Diencephalon (tissue), 1 donor: ENCODE results near the gene C11orf98. TPM values are rescaled to one million over a fixed set of nuclear protein-coding genes. Genes with fewer than 3 reads are reported as not detected.

ENCODE experiments used
- small RNA-seq: library from RNA; depleted of rRNA; stranded (forward); fragments of <200 nt; gene quantifications from one replicate; pipeline ENCODE3, GENCODE V24; 2014
- total RNA-seq: library from RNA; depleted of rRNA; stranded (reverse); fragments of >200 nt; gene quantifications from one replicate; pipeline ENCODE4 v1.2.3, GENCODE V29; 2014

C11orf98 gene
- total RNA-seq: 24.7 TPM

GRCh38 chr11:62665075-62665598, at the start of gene C11orf98, which contains the start of gene CSKMT:
C11orf98 (minus strand) TSS chr11:62665210; CDS start chr11:62665169, 41 bp downstream.
CSKMT (plus strand) TSS chr11:62665312; CDS start chr11:62665880, 568 bp downstream.

DNA sequence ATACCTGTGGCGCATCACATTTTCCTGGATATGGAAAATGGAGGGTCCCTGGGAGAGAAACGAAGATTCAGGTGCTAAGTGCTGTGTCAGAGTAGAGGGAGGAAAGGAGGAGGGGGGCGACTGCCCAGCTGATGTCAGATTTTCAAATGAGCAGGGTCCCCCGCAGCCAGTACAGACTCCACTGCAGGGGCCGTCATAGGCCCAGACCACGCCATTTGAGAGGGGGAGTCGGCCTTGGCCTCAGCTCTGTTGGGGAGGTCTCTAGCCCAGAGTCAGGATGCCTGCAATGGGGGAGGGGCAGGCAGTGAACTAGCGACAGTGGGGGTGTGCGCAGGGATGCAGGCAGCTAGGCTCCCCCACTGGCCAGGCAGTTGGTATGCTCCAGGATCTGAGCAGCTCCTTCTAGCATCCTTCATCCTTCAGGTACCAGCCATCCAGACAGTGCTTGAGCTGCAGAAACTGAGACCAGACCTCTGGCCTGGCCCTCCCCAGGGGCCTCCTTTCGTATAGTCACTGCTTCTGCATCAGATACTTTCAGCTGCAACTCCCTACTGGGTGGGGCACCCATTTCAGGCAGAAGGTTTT, 42.4 kb upstream of the C11orf98 start, which contains the start of the genes BSCL2 and GNG3:
Gene BSCL2 (minus strand): TSS at position 148 of the 585 bp plus-strand sequence. CDS start 229 bp downstream, outside the sequence.
Gene GNG3 (plus strand): TSS at position 400 of the 585 bp plus-strand sequence. CDS start 620 bp downstream, outside the sequence.

GRCh38 chr11:62689421-62690183, 24.6 kb upstream of the C11orf98 start, which contains the start of gene LRRN4CL:
LRRN4CL (minus strand) TSS chr11:62689530; CDS start chr11:62688508, 1,022 bp downstream.

DNA sequence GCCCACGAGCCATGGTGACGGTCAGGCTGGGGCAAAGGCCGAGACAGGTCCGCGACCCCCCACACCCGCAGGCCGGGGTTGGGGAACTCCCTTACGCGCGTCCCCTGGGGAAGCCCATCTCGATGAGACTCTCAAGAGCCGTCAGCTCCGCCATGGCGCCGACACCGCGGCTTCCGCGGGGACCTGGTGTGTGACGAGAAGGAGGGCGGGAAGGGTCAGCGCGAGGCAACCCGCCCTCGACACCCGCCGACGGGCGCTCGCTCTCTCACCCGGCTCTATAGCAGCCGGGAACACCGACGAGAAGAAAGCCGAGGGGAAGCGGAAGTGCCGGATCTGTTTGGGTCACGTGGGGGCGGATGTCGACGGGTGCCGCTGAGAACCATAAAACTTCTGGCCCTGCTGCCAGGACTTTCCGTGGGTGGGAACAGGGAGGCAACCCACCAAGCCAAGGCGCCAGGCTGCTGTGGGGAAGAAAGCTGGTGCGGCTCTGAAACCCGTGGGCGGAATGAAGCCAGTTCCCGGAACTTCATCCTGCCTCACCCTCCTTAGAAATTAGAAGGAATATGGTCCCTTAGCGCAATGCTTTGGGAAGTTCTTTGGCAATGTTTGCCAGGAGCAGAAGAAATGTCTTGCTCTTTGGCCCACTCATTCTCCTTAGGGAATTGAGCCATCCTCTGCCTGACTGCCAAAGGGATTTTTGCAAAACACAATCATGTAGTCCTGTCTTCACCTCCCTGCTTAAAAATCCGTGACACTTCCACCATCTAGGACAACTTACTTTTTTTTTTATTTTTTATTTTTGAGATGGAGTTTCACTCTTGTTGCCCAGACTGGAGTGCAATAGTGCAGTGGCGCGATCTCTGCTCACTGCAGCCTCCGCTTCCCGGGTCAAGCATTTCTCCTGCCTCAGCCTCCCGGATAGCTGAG, 14.0 kb upstream of the C11orf98 start, which contains the start of gene UBXN1:
Gene UBXN1 (minus strand): TSS at position 304 of the 927 bp plus-strand sequence. CDS start 150 bp downstream, at position 154.

GRCh38 chr11:62671608-62672389, 6.8 kb upstream of the C11orf98 start, which contains the start of the genes LBHD1 and UQCC3:
LBHD1 (minus strand) TSS chr11:62672267; CDS start chr11:62670031, 2,236 bp downstream.
UQCC3 (plus strand) TSS chr11:62671673; CDS start chr11:62671746, 73 bp downstream.

DNA sequence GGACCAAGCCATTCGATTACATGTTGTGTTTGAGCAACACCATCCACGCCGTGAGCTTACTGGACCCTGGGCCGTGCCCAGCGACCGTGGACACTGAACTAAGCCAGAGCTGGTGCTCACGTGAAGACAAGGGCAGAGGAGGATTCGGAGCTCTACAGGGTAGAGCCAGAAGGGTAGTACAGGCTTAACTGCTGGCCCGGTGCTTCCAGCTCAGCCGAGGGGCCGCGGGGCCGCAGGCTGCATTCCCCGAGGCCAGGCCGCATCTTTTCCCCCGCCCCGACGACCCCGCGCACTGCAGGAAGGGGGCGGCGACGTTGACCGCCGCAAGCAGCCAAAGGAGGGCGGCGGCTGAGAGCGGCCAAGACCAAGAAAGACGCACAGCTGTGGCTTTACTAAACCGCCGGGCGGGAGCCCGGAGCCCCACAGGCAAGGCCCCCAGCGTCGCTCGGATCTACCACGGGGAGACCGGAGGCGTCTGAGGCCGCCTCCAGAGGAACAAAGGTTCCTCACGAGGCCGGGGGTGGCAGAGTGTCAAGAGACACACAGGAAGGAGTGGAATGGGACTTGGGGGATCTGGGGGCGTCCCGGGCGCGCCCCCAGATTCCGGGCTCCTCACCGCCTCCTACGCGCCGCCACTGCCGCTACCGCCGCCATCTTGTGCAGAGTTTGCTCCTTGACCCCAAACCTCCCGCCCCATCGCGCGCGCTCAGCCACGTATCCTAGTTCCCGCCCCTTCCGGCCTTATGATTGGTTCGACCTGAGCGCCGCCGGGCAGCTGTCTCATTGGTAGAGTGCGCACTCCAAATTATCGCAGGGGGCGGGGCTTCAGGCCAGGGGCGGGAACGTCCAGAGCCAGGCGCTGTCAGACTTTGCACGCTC, 18.8 kb downstream of the C11orf98 start, which contains the start of gene GANAB:
Gene GANAB (minus strand): TSS at position 668 of the 879 bp plus-strand sequence. CDS start 14 bp downstream, at position 654.

DNA sequence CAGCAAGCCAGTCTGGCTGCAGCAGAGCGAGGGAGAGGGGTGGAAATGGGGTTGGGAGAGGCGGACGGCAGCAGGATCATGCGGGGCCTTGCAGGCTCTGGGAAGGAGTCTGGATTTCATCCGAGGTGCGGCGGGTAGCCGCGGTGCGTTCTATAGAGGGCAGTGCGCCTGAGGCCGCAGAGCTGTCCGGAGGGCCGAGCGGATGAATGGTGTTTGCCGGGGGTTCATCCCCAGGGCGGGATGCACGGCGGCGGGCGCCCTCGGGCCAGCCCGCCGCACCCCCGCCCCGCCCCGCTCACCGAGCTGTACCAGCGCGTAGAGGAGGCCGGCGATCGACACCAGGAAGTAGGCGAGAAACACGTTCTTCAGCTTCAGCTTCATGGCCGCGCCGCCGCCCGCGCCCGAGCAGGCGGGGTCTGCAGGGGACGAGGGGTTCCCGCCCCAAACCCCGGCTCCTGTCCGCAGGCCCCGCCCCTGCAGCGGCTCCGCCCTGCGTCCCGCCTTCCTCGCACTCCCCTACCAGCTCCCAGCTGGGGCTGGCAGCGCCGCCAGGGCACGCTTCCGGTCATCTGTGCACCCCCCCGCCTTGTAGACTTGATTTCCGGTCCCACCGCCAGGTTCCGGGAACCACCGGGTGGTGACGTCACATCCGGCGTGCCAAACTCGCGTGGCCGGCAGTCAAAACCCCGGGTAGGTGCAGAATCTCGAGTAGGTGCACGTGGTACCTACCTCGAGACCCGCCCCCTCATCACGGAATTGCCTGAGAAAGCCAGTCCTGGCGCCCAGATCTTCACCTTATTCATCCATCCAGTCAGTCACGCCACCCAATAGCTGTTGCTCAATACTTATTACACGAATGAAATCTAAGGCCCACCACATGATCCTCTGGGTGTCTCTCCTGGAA, 43.2 kb downstream of the C11orf98 start, which contains the start of gene B3GAT3:
Gene B3GAT3 (minus strand): TSS at position 420 of the 904 bp plus-strand sequence. CDS start 39 bp downstream, at position 381.

Small RNA genes within 50 kb of the gene (small RNA-seq; reads per million reads assigned to genes)
- gene SNORA57: not detected

Other genes starting within 250 kb of the C11orf98 start
- gene SCGB1A1, start 246.2 kb downstream of the C11orf98 start, total RNA-seq: not detected
- 27.5 TPM for gene AHNAK, start 118.4 kb downstream of the C11orf98 start, total RNA-seq
- 1,289 TPM for gene EEF1G, start 91.3 kb downstream of the C11orf98 start, total RNA-seq
- 6.0 TPM for gene TUT1, start 73.7 kb downstream of the C11orf98 start, total RNA-seq
- 86.3 TPM for gene MTA2, start 63.3 kb downstream of the C11orf98 start, total RNA-seq
- gene EML3, start 52.4 kb downstream of the C11orf98 start, total RNA-seq: 7.4 TPM
- 2.8 TPM for gene ROM1, start 52.0 kb downstream of the C11orf98 start, total RNA-seq
- gene B3GAT3, start 43.2 kb downstream of the C11orf98 start, total RNA-seq: 23.5 TPM
- 84.2 TPM for gene GANAB, start 18.6 kb downstream of the C11orf98 start, total RNA-seq
- gene INTS5, start 11.9 kb downstream of the C11orf98 start, total RNA-seq: 18.2 TPM
- 6.0 TPM for gene CSKMT, start 102 bp upstream of the C11orf98 start, total RNA-seq
- gene UQCC3, start 6.5 kb upstream of the C11orf98 start, total RNA-seq: 5.5 TPM
- gene LBHD1, start 7.1 kb upstream of the C11orf98 start, total RNA-seq: 3.9 TPM
- 53.3 TPM for gene UBXN1, start 13.9 kb upstream of the C11orf98 start, total RNA-seq
- gene LRRN4CL, start 24.3 kb upstream of the C11orf98 start, total RNA-seq: 0.46 TPM
- 202 TPM for gene BSCL2, start 42.2 kb upstream of the C11orf98 start, total RNA-seq
- gene GNG3, start 42.5 kb upstream of the C11orf98 start, total RNA-seq: 99.7 TPM
- gene HNRNPUL2, start 62.2 kb upstream of the C11orf98 start, total RNA-seq: 30.7 TPM
- gene TTC9C, start 63.3 kb upstream of the C11orf98 start, total RNA-seq: 31.8 TPM
- 16.4 TPM for gene ZBTB3, start 89.0 kb upstream of the C11orf98 start, total RNA-seq
- gene POLR2G, start 96.4 kb upstream of the C11orf98 start, total RNA-seq: 59.7 TPM
- 11.3 TPM for gene TAF6L, start 106.2 kb upstream of the C11orf98 start, total RNA-seq
- 18.5 TPM for gene TMEM179B, start 122.2 kb upstream of the C11orf98 start, total RNA-seq
- 17.1 TPM for gene TMEM223, start 126.8 kb upstream of the C11orf98 start, total RNA-seq
- 15.9 TPM for gene NXF1, start 140.2 kb upstream of the C11orf98 start, total RNA-seq
- gene STX5, start 166.8 kb upstream of the C11orf98 start, total RNA-seq: 27.2 TPM
- not detected for gene TEX54, start 167.6 kb upstream of the C11orf98 start, total RNA-seq
- 27.0 TPM for gene WDR74, start 174.4 kb upstream of the C11orf98 start, total RNA-seq
- gene SLC3A2, start 215.7 kb upstream of the C11orf98 start, total RNA-seq: 115 TPM